Osteocyte (in vitro differentiated cells): ENCODE results near the gene ZC3H8. TPM values are rescaled to one million over a fixed set of nuclear protein-coding genes. Genes with fewer than 3 reads are reported as not detected.

Experiments
- DNase-seq: peaks from one replicate; pipeline ENCODE4 v3.0.0; 2021; ENCODE audit warnings: mixed read lengths; ENCODE audit not compliant: unreplicated experiment; ENCODE audit errors: extremely low spot score
- H3K27ac Mint-ChIP-seq: one replicate; pipeline ENCODE4 v1.8.0; 2021; ENCODE audit warnings: mild to moderate bottlenecking, mixed read lengths; ENCODE audit not compliant: unreplicated experiment
- H3K27me3 Mint-ChIP-seq: one replicate; pipeline ENCODE4 v1.8.0; 2021; ENCODE audit warnings: mixed read lengths; ENCODE audit not compliant: unreplicated experiment
- H3K36me3 Mint-ChIP-seq: one replicate; pipeline ENCODE4 v1.8.0; 2021; ENCODE audit warnings: mixed read lengths; ENCODE audit not compliant: unreplicated experiment
- H3K4me1 Mint-ChIP-seq: one replicate; pipeline ENCODE4 v1.8.0; 2021; ENCODE audit warnings: mixed read lengths; ENCODE audit not compliant: unreplicated experiment
- H3K4me3 Mint-ChIP-seq: one replicate; pipeline ENCODE4 v1.8.0; 2021; ENCODE audit warnings: mild to moderate bottlenecking, moderate library complexity, mixed read lengths; ENCODE audit not compliant: unreplicated experiment
- H3K9me3 Mint-ChIP-seq: one replicate; pipeline ENCODE4 v1.8.0; 2021; ENCODE audit warnings: mixed read lengths; ENCODE audit not compliant: unreplicated experiment
- total RNA-seq: library from RNA; stranded (reverse); gene quantifications from 2 replicates; pipeline ENCODE4 v1.2.1, GENCODE V29; 2021
- TF ChIP-seq, protein P1 (sequence below): fragments of 200-600 bp; sonication (generic); IDR thresholded peaks from 2 replicates; pipeline ENCODE4 v1.5.0; 2021; ENCODE audit warnings: antibody characterized with exemption, mild to moderate bottlenecking, moderate library complexity

Gene ZC3H8
- total RNA-seq, 1 donor from 2014 or later, result 9.9 TPM

DNA sequence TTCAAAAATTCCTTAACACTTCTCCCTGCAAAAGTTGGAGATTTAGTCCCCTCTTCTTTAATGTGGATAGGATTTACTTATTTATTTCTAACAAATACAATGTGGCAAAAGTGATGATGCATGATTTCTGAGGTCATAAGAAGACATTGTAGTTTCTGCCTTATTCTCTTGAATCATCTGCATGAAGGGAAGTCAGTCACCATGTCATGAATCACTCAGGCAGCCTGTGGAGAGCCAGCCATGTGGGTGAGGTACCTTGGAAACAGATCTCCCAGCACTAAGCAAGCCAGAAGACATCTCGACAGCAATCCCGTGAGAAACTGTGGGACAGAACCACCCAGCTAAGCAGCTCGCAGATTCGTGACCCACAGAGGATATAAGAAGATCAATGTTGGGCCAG is 2.7 kb upstream of the ZC3H8 start:
- no peaks in the 10 kb centered on the region for H3K36me3 Mint-ChIP-seq
- no peak overlapping the region for H3K27ac Mint-ChIP-seq
- no peak for DNase-seq
- no peak overlapping the region for H3K4me3 Mint-ChIP-seq
- no peaks in the 10 kb centered on the region for H3K27me3 Mint-ChIP-seq
- no peaks in the 10 kb centered on the region for H3K9me3 Mint-ChIP-seq
- TF ChIP-seq, protein P1, sequence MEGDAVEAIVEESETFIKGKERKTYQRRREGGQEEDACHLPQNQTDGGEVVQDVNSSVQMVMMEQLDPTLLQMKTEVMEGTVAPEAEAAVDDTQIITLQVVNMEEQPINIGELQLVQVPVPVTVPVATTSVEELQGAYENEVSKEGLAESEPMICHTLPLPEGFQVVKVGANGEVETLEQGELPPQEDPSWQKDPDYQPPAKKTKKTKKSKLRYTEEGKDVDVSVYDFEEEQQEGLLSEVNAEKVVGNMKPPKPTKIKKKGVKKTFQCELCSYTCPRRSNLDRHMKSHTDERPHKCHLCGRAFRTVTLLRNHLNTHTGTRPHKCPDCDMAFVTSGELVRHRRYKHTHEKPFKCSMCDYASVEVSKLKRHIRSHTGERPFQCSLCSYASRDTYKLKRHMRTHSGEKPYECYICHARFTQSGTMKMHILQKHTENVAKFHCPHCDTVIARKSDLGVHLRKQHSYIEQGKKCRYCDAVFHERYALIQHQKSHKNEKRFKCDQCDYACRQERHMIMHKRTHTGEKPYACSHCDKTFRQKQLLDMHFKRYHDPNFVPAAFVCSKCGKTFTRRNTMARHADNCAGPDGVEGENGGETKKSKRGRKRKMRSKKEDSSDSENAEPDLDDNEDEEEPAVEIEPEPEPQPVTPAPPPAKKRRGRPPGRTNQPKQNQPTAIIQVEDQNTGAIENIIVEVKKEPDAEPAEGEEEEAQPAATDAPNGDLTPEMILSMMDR, result no peak
- peaks cover 13% of the 10 kb centered on the region for H3K4me1 Mint-ChIP-seq

DNA sequence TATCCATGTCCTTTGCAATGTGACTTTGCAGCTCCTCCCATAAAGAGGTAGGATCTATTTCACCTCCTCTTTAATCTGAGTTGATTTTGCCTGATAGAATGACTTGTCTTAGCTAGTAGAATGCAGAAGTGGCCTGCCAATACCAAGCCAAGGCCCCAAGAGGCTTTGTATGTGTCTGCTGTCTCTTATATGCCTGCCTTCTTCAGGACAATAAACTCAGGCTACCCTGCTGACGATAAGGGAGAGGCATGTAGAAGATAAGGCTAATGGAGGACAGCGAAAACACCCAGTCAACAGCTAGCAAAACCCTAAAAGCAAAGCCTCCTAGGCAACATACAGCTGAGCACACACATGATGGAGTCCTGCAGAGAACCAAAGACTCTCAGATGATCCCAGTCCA is 1.8 kb upstream of the ZC3H8 start:
- Mint-ChIP-seq H3K27ac (no peak overlapping the region), H3K4me3 (no peak overlapping the region), H3K4me1 (peaks cover 13% of the 10 kb centered on the region), H3K27me3 (no peaks in the 10 kb centered on the region), H3K36me3 (no peaks in the 10 kb centered on the region), H3K9me3 (no peaks in the 10 kb centered on the region)
- no peak for DNase-seq
- TF ChIP-seq, protein P1, result no peak

DNA sequence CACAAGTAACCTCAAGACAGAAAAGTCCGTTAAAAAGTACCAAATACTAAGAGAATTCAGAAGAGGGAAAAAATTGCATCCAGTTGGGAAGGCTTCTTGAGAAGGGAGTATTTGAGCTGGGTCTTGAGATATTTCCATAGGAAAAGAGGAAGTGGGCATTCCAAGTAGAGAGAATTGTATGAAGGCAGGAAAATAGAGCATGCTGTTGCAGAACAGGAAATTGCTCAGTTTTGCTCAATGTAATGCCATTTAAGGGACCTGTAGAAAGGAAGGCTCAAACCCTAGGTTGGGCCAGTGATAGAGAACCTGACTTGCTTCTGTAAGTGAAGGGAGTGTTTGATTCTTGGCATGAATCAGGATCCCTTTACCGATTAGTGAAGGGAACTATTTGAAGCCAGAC is 1.0 kb upstream of the ZC3H8 start:
- no peak overlapping the region for H3K27ac Mint-ChIP-seq
- TF ChIP-seq, protein P1, result no peak
- no peaks in the 10 kb centered on the region for H3K27me3 Mint-ChIP-seq
- DNase-seq, result no peak
- peaks cover 13% of the 10 kb centered on the region for H3K4me1 Mint-ChIP-seq
- H3K4me3 Mint-ChIP-seq, result peak overlapping the region; percentile 84
- H3K9me3 Mint-ChIP-seq, result no peaks in the 10 kb centered on the region
- no peaks in the 10 kb centered on the region for H3K36me3 Mint-ChIP-seq

DNA sequence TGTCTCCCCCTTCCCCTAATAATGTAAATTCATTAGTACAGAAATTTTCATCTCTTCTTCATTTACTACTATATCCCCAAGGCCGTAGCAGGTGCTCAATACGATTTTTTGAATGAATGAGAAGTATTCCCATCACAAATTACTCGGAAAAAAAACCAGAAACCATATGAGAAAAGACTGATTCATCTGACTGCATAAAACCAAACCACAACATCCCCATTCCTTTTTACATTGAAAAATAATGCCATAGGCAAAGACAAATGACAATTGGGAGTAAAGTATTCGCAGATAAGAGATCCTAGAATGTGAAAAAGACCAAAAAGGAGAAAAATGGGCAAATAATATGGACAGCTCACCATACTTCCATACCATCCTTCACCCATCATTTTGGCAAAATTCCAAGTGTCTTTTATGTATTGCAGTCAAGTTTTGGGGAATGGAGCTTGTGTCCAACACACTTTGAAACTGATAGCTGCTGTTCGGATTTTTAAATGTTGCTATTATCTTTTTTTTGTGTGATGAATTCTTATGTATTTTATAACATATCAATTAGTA is 1.5 kb downstream of the ZC3H8 start:
- Mint-ChIP-seq H3K9me3 (no peaks in the 10 kb centered on the region), H3K36me3 (peaks cover 3% of the 10 kb centered on the region), H3K27me3 (no peaks in the 10 kb centered on the region), H3K27ac (no peak overlapping the region), H3K4me3 (peak overlapping the region; percentile 84), H3K4me1 (peaks cover 7% of the 10 kb centered on the region)
- DNase-seq, result no peak
- TF ChIP-seq, protein P1, result no peak

DNA sequence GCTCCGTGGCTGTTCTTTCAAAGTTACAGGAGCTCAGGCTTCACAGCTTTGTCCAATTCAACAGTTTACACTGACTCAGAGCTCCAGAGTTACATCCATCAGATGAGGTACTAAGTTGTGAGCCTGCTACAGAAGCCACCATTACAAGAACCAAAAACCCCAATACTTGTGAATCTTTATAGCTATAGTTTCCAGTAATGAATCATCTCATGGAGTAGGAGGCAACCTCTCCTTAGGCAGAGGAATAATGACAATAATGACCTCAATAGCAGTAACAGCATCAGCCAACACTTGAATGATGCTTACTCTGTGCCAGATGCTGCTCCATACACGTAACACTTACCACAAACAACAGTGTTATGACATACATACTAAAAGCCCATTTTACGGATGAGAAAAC is 3.6 kb downstream of the ZC3H8 start:
- peaks cover 7% of the 10 kb centered on the region for H3K4me1 Mint-ChIP-seq
- H3K27ac Mint-ChIP-seq, result no peak overlapping the region
- TF ChIP-seq, protein P1, result no peak
- no peak for DNase-seq
- H3K36me3 Mint-ChIP-seq, result peaks cover 11% of the 10 kb centered on the region
- no peak overlapping the region for H3K4me3 Mint-ChIP-seq
- peaks cover 2% of the 10 kb centered on the region for H3K9me3 Mint-ChIP-seq
- no peaks in the 10 kb centered on the region for H3K27me3 Mint-ChIP-seq
